Fibroblast of gingiva (primary cell): Measurements from ENCODE around the gene SLC66A2.

Source experiments
- DNase-seq: peaks from one replicate; pipeline ENCODE4 v3.0.0-alpha.2; 2011; ENCODE audit warnings: low read depth

Gene SLC66A2

DNA sequence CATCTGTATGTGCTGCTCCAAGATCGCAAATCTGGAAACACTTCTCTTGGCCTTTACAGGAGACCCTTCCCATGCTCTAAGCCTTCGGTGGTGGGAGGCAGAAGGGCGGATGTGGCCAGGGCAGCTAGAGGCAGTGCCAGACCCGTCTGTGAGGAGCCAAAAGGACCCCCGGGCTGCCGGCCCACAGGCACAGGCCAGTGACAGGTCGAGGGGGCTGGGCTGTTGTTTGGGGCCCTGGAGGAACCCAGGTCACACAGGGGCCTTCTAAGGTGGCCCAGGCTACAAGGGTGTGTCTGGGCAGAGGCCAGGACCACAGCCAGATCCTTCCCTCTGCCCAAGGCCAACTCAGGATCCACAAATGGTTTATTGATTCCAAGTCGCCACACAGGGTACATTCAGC is 49.4 kb downstream of the SLC66A2 start:
- DNase-seq = no peak

DNA sequence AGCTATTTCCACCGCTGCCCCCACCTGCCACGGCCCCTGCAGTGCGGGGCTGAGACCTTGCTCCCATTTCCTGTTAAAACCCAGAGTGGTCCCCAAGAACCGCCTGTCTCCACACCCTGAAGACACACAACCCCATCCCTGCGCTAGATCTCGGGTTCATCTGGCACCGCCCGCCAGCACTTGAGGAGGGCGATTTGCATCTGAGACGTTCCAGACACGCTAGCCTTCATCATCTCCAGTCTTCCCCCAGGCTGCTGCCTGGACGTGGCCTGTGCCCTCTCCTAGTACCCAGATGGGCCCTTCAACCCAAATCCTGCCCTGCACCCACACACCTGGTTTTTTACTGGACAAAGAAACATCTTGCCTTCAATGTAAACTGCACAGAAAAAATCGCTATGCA is 49.8 kb downstream of the SLC66A2 start:
- DNase-seq = no peak

DNA sequence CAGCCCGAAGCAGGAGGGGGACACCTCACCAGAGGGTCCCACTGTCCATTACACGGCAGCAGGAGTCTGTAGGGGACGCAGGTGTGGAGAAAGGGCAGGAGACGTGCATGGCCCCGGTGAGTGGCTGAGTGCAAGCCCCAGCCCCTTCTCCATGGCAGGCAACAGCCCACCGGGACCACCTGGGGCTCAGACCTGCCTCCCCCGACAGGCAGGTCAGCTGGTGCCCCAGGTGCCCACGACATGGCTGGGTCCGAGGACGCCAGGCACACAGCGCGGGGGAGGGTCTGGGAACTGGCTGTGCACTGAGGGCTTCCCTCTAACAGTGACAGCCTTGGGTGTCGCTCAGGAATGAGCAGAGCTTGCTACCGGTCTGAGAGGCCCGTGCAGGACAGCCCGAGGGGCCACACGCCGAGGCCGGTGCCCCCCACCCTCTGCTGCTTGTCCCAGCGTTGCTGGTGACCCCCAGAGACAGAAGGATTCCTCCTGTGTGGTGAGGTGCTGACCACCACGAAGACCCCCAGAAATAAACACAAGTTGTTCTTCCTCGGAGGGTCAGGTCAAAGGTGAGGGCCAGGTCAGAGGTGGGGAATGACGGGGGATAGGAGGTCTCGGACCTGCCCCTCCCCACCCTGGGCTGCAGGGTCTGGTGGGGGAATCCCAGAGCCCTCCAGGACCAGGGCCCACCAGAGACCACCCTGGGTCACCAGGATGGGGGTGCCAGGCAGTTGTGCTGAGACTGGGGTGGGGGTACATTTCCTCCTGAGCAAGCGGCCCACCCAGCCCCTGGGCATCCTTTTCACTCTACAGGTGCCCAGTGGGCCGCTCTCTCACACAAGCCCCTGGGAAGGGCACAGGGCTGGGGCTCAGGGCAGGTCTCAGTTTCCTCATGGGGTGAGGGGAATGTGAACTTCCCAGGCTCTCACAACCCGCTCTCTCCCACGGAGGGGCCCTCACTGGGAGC is 50.6 kb downstream of the SLC66A2 start:
- no peak for DNase-seq

DNA sequence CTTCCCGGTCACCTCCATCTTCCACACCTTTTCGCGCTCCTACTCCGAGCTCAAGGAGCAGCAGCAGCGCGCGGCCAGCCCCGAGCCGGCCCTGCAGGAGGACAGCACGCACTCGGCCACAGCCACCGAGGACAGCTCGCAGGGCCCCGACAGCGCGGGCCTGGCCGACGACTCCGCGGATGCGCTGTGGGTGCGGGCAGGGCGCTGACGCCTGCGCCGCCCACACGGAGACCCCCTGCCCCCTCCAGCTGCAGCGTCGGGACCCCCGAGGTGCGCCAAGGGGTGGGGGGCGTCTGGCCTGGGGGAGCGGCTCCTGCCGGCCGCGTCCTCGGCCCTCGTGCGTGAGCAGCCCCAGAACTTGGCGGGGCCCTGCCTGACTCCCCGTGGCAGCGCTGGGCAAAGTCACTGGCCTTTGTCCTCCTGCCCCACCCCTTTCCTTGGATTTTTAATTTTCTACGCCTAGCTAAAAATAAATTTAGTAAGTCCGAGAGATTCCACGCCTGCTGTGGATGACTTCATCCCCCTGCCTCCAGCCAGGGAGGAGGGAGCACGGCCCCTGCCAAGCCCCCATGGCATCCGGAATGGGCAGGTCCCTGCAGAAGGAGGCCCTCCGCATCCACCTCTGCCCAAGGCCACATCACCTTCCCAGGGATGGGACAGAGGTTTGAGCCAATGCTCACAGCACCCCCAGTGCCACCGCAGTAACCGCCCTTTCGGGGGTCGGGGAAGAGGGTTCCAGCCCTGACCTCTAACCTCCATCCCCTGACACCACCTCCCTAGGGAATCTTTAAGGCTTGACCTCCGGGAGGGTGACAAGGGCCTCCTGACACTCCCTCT is 51.6 kb downstream of the SLC66A2 start:
- no peak for DNase-seq

DNA sequence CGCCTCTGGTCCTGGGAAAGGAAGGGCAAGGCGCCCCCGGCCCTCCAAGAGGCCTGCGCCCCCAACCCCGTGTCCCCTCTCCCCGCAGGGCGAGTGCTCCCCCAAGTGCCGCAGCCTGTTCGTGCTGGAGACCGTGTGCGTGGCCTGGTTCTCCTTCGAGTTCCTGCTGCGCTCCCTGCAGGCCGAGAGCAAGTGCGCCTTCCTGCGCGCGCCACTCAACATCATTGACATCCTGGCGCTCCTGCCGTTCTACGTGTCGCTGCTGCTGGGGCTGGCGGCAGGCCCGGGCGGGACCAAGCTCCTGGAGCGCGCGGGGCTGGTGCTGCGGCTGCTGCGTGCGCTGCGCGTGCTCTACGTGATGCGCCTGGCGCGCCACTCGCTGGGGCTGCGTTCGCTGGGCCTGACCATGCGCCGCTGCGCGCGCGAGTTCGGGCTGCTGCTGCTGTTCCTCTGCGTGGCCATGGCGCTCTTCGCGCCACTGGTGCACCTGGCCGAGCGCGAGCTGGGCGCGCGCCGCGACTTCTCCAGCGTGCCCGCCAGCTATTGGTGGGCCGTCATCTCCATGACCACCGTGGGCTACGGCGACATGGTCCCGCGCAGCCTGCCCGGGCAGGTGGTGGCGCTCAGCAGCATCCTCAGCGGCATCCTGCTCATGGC is 52.4 kb downstream of the SLC66A2 start:
- no peak for DNase-seq

DNA sequence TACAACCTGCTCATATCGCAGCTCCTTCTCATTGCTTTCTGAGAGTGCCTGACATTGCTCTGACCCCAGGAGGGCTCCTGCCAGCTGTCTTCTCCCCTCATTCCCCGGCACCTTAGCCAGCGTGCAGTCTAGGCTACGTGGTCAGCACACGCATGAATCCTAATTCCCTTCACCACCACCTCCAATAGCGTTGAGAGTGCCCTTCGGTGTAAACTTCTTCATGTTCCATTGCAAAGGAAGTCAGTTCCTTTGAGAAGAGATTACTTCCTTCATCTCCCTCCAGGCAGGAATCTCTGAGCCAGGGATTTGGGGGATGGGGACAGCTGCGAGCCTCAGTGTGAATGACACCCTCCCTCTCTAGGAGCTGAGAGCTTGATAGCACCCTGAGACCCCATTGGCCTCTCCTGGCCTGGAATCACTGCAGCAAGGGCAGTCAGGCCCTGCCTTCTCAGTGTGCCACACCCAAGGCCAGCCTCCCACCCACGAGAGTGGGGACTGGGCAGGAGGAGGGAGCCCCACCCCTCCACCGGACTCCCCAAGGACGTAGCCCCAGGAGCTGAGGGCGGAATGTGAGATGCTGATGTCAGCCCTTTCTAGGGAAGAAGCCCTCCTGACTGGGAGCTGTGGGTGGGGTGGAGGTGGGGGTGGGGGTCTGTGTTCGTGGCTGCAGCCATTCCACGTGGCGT is 53.4 kb downstream of the SLC66A2 start:
- no peak for DNase-seq

DNA sequence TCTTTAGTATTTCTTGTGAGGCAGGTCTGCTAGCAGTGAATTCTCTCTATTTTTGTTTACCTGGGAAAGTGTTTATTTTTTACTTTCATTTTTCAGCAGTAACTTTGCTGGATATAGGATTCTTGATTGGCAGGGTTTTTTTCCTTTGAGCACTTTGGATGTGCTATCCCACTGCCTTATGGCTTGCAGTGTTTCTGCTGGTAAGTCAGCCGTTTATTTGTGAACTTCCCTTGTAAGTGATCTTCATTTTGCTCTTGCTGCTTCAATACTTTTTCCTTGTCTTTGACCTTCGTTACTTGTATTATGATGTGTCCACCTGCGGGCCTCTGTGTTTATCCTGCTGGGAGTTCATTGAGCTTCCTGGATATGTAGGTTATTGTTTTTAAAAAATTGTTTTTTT is 54.7 kb downstream of the SLC66A2 start:
- DNase-seq = no peak

DNA sequence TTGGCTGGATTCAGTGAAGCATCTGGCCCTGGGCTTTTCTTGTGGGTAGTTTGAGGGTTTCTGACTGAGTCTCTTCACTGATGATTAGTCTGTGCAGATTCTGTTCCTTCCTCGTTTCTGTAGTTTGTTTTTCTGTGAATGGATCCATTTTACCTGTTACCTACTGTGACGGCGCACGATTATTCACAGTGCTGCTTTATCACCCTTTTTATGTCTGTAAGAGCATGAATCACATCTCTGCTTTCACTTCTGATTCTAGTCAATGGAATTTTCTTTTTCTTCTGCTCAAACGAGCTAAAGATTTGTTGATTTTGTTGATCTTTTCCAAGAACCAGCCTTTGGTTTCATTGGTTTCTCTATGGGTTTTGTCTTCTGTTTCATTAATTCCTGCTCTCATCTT is 60.8 kb downstream of the SLC66A2 start:
- DNase-seq = no peak

DNA sequence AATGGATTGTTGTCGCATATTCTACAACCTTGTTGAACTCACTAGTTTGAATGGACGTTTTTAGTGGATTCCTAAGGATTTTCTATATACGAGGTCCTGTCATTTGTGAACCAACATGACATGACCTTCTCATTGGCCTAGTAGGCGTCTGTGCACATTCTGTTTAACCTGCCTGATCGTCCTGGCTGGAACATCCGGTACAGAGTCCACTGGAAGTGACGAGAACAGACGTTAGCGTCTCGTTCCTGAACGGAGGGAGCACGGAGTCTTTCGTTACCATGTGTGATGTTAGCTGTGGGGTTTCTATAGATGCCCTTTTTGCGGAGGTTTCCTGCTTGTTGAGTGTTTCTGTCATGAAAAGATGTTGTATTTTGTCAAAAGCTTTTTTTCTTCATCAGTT is 61.9 kb downstream of the SLC66A2 start:
- DNase-seq = no peak

DNA sequence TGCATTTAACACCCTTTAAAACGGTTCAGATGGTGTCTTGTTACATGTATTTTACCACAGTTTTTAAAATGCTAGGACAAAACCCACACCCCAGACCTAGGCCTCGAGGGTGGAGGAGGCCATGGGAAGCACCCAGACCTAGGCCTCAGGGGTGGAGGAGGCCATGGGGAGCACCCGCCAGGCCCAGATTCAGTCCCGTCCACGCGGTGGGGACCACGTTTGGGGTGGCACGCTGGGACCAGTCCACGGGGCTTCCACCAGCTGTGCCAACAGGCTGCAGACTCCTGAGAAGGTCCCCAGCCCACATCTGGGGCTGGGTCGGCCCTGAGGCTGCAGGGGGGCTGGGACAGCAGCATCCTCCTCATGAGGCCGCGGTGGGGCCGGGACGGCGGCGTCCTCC is 63.4 kb downstream of the SLC66A2 start:
- no peak for DNase-seq

DNA sequence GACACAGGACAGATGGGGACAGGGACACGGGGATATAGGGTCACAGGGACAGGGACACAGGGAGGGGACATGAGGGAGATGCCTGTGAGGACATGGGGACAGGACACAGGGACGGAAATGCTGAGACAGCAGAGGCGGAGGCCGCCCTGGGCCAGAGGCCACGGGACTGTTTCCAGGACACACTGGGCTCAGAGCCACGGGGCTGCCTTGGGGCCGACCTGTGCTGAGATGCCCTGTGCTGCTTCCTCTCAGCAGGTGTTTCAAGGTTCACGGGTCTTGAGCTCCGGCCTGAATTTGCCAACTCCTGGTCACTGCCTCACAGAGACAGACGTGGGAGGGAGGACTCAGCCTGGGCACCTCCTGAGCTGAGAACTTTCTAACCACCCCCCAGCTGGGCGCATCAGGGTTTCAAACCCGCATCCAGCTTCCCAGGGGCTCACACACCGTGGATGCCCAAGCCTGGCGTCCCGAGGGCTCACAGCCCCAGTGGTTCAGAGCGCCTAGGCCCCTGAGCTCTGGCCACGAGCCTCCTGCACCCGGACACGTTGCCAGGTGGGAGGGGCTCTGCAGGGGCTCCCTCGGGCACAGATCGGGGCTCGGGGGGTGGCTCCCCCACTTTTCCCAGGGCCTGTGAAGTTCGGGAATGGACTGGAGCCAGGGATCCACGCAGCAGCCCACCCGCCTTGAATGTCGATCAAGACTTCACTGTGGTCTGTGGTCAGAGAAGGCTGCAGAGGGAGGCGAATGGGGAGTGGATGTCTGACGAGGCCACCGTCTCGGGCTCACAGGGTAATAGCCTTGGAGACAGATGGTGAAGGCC is 64.1 kb downstream of the SLC66A2 start:
- DNase-seq = no peak

DNA sequence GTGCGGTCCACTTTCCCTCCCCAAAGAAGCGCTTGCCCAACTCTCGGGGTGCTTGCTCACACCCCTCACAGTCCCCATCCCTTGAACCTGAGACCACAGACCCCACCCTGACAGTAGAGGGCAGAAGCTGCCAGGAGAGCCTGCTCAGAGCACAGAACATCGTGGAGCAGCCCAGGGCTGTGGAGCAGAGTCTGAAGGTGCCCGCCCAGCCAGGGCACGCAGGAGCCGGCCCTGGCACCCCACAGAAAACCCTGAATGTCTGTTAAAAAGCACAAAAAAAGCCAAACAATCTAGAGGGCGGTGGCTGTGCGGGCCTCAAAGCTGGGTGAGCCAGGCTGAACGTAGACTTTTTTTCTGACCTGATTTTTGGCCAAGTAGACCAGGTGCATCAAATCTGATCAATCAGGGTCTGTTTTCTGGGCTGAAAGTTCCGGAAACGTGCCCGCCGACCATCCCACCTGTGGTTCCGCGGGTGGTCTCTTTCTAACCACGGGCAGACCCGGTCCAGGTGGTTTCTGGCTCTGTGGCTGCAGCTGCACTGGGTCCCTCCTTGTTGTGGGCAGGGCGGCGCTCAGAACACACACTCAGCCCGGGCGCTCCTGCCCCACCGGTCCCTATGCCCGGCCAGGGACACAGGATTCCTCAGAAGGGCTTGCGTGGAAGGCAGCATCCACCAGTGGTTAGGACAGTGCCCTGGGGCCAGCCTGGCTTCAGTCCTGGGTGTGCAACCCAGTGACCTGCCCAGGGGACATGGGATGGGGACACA is 66.3 kb downstream of the SLC66A2 start:
- DNase-seq = no peak

DNA sequence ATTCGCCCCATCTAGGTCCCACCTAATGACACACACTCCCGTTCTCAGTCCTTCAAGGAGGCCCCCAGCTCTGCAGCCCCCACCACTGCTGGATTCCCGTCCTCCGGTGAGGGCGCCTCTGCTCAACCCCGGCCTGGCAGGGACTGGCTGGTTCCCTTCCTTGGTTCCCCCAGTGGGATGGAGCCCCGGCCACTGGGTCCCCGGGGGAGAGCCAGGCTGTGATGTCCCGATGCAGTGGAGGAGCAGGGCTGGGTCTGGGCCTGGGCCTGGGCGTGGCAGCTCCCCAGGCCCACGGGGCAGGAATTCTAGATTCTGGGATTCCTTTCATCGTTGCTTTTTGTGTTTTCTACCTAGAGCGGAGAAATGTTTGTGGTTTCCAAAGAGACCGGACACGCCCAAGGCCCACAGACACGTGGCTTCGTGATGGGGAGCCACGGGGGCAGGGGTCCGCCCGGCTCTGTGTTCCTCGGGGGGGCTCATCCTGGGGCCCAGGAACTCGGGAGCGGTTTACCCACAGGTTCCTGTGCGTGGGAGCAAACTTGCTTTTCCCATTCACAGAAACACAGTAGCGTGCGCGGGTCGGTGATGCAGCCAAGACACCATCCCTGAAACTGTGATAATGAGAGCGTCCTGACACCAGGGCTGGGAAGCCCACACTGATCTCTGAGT is 67.0 kb downstream of the SLC66A2 start:
- DNase-seq = no peak

DNA sequence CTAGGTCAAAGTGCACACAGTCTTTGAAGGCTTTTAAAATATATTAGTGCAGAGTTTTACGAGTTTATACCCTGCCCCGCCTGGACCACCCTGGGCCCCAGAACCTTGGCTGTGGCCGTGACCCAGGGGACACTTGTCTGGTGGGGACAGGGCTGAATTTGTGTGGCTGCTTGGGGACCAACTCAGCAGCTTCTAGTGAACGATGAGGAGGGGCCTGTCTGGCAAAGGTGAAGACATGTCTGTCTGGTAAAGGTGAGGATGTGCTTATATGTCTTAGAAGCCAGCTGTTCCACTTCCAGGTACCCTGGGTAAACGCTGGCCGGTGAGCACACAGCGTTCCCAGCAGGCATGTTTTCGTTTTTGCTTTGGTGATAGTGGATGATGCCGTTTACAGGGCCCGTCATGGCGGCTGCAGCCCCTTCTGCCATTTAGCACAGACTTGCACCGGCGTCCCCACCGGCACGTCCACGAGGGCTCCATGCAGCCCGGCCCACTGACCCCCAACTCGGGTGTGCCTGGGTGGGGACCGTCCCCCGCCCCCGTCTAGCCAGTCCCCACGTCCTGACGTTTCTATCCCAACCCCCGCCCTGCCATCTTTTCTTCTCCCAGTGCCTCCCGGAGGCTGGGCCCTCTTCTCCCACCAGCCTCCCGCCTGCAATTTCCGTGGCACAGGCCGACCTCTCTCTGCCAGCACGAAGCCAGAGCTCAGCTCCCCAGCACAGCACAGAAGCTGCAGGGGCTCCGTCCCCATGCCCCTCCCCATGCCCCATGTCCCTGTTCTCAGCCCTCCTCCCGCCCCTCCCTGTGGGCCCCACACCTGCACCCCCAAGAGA is 67.8 kb downstream of the SLC66A2 start:
- DNase-seq = no peak

DNA sequence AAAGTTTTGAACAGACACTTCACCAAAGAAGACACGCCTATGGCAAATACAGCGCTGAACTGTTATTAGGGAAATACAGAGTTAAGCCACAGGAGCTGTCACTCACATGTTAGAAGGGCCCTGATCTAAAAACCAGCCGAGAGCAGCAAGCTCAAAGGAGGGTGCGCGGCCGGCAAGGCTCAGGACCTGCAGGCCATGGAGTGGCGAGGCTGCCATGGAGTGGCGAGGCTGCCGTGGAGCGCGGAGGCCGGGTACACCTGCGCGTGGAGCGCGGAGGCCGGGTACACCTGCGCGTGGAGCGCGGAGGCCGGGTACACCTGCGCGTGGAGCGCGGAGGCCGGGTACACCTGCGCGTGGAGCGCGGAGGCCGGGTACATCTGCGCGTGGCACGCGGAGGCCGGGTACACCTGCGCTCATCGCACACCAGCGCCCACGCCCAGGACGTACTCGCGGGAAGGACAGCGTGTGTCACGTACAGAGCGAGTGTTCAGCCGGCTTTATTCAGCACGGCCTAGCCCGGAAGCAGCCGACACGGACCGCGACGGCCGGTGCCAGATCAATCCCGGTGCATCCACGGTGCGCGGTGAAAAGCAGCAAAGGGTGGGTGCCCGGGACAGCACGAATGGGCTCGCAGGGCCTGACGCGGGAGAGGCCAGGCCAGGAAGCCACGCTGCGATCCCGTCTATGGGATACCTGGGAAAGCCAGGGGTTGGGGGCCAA is 68.8 kb downstream of the SLC66A2 start:
- DNase-seq = no peak

DNA sequence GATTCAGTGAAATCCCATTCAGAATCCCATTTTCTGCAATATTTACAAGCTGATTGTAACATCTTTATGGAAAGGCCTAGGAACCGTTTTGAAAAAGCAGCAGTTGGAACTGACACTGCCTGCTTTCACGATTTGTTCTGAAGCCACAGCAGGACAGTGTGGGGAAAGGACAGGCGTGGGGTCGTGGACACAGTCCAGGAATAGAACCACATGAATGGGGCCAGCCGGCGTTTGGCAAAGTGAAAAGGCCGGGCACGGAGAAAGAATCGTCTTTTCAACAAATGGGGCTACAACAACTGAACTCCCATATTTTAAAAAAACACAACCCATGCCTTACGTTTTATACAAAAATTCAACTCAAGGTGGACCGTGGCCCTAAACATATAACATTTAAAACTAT is 69.8 kb downstream of the SLC66A2 start:
- no peak for DNase-seq

DNA sequence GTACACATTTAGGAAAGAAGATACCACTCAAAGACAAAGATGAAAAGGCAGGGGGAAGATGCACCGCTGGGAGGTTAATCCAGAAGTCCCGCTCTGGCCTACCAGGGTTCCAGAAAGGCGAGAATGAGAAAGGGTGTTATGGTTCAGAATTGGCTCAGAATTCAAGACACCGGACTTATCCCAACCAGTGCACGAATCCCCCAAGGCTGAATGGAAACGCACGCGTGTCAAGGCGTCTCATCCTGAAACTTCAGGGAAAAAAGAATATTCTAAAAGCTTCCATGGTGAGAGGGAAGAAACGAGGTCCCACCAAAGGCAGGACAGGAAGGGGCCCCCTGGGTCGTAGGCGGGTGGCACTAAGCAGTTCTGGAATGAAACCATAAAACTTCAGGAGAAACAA is 71.9 kb downstream of the SLC66A2 start:
- DNase-seq = no peak

DNA sequence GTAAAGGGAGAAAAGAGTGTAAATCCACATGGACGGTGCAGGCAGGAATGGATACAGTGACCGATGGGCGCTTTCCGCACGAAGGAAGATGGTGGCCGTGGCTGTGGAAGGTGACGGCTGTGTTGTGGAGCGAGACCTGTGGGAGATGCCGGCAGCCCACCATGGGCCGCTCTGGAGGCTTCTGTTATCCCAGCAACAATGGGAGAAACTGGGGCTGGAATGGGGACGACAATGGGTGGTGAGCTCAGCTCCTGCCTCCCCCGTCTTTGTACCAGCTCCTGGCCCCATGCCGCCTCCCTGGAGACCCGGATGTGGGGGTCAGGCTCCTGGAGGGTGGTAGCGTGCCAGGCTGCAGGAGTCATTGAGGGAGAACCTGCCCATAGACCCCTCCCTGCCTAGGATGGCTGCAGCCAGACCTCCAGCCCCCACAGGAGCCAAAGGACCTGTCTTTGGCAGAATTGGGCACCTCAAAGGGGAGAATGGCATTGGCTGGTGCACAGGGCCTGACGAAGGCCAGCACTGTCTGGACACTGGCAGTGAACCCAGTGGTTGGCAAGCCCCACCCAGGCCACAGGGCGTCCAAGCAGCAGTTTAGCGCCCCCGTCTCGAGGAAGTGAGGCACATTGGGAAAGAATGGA is 72.6 kb downstream of the SLC66A2 start:
- DNase-seq = no peak
